22Rv1 (cell line): ENCODE data around the gene RAB6B.

Source experiments
- ZFX ChIP-seq: fragments of 450-650 bp; IDR thresholded peaks from 2 replicates; pipeline ENCODE4 v1.6.1; 2017; ENCODE audit warnings: antibody characterized with exemption, borderline replicate concordance
- TF ChIP-seq, protein P1 (sequence below): fragments of 450-650 bp; IDR thresholded peaks from 2 replicates; pipeline ENCODE4 v1.5.1; 2017; ENCODE audit warnings: mild to moderate bottlenecking

DNA sequence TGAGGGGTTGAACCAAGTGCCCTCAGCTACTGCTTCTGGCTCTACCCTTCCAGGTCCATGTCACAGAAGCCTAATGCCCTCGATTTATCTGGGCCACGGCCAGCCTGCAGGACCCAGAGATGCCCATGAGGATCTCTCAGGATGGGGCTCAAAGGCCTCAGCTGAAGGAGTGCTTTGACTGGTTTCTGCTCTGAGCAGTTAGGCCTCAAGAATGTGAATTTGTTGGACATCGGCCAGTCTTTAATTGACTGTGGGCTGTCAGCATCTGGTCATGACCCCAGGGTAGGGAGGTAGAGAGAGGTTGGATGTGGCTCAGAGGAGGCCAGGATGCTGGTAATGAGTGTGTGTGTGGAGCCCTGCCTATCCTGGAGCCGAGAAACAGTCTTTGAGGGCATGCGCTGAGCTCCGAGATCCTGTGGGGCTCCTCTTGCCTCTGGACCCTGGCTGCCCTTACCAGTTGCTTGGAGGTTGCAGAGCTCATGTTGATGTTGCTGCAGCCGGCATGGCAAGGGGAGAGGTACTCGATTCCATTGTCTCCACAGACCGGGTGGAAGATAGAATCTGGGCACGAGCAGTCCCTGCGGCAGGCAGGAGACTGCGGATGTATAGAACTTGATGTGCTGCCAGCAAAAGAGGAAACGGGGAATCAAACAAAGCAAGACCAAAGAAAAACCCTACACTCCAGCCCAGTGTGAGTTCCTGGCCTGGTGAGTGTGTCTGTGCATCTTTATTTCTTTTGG is 49.1 kb upstream of the RAB6B start:
- TF ChIP-seq, protein P1, sequence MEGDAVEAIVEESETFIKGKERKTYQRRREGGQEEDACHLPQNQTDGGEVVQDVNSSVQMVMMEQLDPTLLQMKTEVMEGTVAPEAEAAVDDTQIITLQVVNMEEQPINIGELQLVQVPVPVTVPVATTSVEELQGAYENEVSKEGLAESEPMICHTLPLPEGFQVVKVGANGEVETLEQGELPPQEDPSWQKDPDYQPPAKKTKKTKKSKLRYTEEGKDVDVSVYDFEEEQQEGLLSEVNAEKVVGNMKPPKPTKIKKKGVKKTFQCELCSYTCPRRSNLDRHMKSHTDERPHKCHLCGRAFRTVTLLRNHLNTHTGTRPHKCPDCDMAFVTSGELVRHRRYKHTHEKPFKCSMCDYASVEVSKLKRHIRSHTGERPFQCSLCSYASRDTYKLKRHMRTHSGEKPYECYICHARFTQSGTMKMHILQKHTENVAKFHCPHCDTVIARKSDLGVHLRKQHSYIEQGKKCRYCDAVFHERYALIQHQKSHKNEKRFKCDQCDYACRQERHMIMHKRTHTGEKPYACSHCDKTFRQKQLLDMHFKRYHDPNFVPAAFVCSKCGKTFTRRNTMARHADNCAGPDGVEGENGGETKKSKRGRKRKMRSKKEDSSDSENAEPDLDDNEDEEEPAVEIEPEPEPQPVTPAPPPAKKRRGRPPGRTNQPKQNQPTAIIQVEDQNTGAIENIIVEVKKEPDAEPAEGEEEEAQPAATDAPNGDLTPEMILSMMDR: no peak
- TF ChIP-seq ZFX: no peak
